Measurements from ENCODE around the gene ASPHD1. TPM values are rescaled to one million over a fixed set of nuclear protein-coding genes. Genes with fewer than 3 reads are reported as not detected.

ASPHD1 gene
- total RNA-seq, 1 donor from 2014 or later: not detected

- peaks cover 3% of the 10 kb centered on the region for H3K4me1 Mint-ChIP-seq
- no peak for DNase-seq
- H3K27me3 Mint-ChIP-seq: no peaks in the 10 kb centered on the region
- no peak for ATAC-seq (ENCODE audit: low read depth)
- TF ChIP-seq, protein P1, sequence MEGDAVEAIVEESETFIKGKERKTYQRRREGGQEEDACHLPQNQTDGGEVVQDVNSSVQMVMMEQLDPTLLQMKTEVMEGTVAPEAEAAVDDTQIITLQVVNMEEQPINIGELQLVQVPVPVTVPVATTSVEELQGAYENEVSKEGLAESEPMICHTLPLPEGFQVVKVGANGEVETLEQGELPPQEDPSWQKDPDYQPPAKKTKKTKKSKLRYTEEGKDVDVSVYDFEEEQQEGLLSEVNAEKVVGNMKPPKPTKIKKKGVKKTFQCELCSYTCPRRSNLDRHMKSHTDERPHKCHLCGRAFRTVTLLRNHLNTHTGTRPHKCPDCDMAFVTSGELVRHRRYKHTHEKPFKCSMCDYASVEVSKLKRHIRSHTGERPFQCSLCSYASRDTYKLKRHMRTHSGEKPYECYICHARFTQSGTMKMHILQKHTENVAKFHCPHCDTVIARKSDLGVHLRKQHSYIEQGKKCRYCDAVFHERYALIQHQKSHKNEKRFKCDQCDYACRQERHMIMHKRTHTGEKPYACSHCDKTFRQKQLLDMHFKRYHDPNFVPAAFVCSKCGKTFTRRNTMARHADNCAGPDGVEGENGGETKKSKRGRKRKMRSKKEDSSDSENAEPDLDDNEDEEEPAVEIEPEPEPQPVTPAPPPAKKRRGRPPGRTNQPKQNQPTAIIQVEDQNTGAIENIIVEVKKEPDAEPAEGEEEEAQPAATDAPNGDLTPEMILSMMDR (IDR thresholded peaks at IDR 0.05): no peak
- H3K9me3 Mint-ChIP-seq: no peaks in the 10 kb centered on the region
- intact Hi-C loops (cut with micrococcal nuclease): no loop called here
- ChIA-PET CTCF (no interaction called here), POLR2A (interaction anchor here (3.0 kb wide), 1 partner anchor 9 kb away, joined by 10 read pairs; the partner anchor contains the start of gene KCTD13)
- H3K36me3 Mint-ChIP-seq (ENCODE audit: low read depth): peaks cover 67% of the 10 kb centered on the region
- no peak overlapping the region for H3K4me3 Mint-ChIP-seq
- no peak overlapping the region for H3K27ac Mint-ChIP-seq
These were observed 16.7 kb downstream of the ASPHD1 start for GRCh38 chr16:29916979-29917378.

DNA sequence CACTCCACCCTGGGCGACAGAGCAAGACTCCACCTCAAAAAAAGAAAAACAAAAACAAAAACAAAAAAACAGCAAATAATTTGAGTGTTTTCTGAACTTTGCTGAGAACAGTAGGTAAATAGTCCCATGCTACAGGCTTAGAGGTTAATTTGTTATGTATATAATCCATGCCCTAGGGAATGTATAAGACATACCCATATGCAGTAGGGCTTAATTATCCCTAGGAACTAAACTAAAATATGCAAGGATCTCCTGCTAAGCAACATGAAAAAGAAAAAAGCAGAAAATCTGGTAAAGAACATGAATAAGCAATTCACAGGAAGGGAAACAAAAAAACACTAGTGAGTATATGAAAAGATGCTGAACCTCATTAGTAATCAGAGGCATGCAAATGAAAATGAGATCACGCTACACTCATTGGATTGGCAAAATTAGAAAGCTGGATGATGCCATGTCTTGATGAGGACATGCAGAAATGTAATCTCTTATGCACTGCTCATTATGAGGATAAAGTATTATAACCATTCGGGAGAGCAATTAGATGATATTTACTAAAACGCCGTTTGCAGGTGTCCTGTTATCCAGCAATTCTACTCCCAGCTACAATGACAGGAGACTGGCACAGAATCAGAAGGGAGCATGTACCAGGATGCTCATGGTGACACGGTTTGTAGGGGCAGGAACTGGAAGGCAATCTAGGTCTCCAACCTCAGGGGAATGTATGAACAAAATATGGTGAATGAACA, 20.2 kb downstream of the ASPHD1 start:
- H3K4me1 Mint-ChIP-seq: peaks cover 18% of the 10 kb centered on the region
- TF ChIP-seq, protein P1 (IDR thresholded peaks at IDR 0.05): no peak
- ChIA-PET CTCF (no interaction called here), POLR2A (interaction anchor here (1.2 kb wide), 1 partner anchor 53 kb away, joined by 4 read pairs; no protein-coding TSS in a partner anchor)
- no peaks in the 10 kb centered on the region for H3K27me3 Mint-ChIP-seq
- no peaks in the 10 kb centered on the region for H3K9me3 Mint-ChIP-seq
- DNase-seq (no peak), ATAC-seq (ENCODE audit: low read depth) (no peak)
- no peak overlapping the region for H3K27ac Mint-ChIP-seq
- intact Hi-C loops (cut with micrococcal nuclease): no loop called here
- H3K36me3 Mint-ChIP-seq (ENCODE audit: low read depth): peaks cover 65% of the 10 kb centered on the region
- H3K4me3 Mint-ChIP-seq: no peak overlapping the region

DNA sequence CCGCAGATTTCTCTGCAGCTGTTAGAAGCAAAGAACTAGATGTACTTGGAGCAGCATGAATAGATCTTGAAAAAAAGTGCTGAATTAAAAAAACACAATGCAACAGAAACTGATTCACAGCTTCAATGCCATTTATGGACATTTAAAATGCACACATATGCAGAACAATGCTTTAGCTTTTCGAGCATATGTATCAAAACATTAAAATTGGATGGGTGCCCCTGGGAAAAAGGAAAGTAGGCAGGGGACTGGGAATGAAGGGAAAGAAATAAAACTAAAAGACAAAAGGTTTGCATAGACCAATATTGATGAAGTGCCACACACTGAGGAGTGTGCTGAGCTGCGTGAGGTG, 20.7 kb downstream of the ASPHD1 start:
- Mint-ChIP-seq H3K9me3 (no peaks in the 10 kb centered on the region), H3K36me3 (ENCODE audit: low read depth) (peaks cover 61% of the 10 kb centered on the region), H3K27ac (no peak overlapping the region), H3K27me3 (no peaks in the 10 kb centered on the region), H3K4me1 (peaks cover 19% of the 10 kb centered on the region), H3K4me3 (no peak overlapping the region)
- DNase-seq: no peak
- ATAC-seq (ENCODE audit: low read depth): no peak
- ChIA-PET POLR2A (interaction anchor here (1.2 kb wide), 1 partner anchor 52 kb away, joined by 4 read pairs; no protein-coding TSS in a partner anchor), CTCF (no interaction called here)
- intact Hi-C loops (cut with micrococcal nuclease): no loop called here
- TF ChIP-seq, protein P1 (IDR thresholded peaks at IDR 0.05): no peak

GRCh38 chr16:29922326-29922725, 22.0 kb downstream of the ASPHD1 start:
- no peaks in the 10 kb centered on the region for H3K9me3 Mint-ChIP-seq
- peaks cover 50% of the 10 kb centered on the region for H3K36me3 Mint-ChIP-seq (ENCODE audit: low read depth)
- intact Hi-C loops (cut with micrococcal nuclease): no loop called here
- H3K27me3 Mint-ChIP-seq: no peaks in the 10 kb centered on the region
- H3K4me1 Mint-ChIP-seq: peaks cover 31% of the 10 kb centered on the region
- TF ChIP-seq, protein P1 (IDR thresholded peaks at IDR 0.05): no peak
- no peak overlapping the region for H3K27ac Mint-ChIP-seq
- POLR2A ChIA-PET: interaction anchor here (0.5 kb wide), 1 partner anchor 39 kb away, joined by 4 read pairs; no protein-coding TSS in a partner anchor
- DNase-seq (no peak), ATAC-seq (ENCODE audit: low read depth) (no peak)
- H3K4me3 Mint-ChIP-seq: no peak overlapping the region
- CTCF ChIA-PET: no interaction called here

GRCh38 chr16:29922986-29923501, 22.8 kb downstream of the ASPHD1 start:
- Mint-ChIP-seq H3K27ac (no peak overlapping the region), H3K9me3 (no peaks in the 10 kb centered on the region), H3K36me3 (ENCODE audit: low read depth) (peaks cover 46% of the 10 kb centered on the region), H3K4me3 (no peak overlapping the region), H3K27me3 (no peaks in the 10 kb centered on the region), H3K4me1 (peaks cover 31% of the 10 kb centered on the region)
- intact Hi-C loops (cut with micrococcal nuclease): no loop called here
- no peak for ATAC-seq (ENCODE audit: low read depth)
- POLR2A ChIA-PET: interaction anchor here (0.5 kb wide), 2 partner anchors 38 to 72 kb away, joined by 4 to 5 read pairs; no protein-coding TSS in a partner anchor
- DNase-seq: no peak
- CTCF ChIA-PET: no interaction called here
- TF ChIP-seq, protein P1 (IDR thresholded peaks at IDR 0.05): no peak

Measured in activated B cell treated with CpG ODN at 0.5 μM for 24 hours (primary cell).